Measurements from ENCODE around the gene KPNA1. TPM values are rescaled to one million over a fixed set of nuclear protein-coding genes. Genes with fewer than 3 reads are reported as not detected.

KPNA1 gene
- total RNA-seq, 1 donor from 2014 or later = 58.8 TPM

DNA sequence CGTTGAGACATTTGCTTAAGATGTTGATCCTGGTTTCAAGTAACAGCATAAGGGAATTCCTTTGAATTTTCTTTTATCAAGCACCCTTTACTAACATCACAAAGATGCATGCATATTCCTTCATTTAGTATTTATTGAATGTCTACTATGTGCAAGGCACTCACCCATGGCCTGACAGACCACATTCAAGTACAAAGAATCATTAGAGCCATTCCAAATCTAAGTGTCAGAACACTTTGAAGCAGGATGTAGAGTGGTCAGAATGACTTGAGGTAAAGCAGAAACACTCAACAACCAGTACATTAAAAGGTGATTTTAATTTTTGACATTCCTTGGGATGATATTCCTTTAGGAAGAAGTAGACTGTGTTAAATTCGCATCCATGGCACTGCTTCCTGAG, 92.9 kb downstream of the KPNA1 start:
- intact Hi-C loops (cut with micrococcal nuclease) = no loop called here

DNA sequence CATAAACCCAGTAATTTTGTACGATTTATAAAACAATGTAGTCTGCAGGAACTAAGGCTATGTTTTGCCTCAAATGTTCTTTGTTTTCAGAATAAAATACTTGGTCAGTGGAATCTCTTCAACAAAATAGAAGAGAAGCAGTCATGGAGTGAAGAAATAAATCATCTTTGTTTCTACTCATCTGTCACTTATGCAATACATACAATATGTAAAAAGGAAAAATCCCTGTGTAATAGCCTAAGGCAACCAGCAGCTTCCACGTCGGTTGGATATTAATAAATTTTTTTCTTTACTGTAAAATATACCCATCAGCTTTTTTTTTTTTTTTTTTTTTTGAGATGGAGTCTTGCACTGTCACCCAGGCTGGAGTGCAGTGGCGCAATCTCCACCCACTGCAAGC, 93.6 kb downstream of the KPNA1 start:
- intact Hi-C loops (cut with micrococcal nuclease) = no loop called here

DNA sequence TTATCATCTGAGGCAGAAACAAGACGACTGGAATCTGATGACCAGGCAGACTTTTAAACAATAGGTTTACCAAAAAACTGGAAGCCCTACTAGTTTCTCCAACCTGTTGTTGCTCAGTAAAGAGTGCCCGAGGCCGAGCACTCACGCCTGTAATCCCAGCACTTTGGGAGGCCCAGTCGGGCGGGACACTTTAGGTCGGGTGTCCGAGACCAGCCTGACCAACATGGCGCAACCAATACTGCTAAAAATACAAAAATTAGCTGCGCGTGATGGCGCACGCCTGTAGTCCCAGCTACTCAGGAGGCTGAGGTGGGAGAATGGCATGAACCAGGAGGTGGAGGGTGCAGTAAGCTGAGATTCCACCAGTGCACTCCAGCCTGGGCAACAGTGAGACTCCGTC, 97.8 kb downstream of the KPNA1 start:
- intact Hi-C loops (cut with micrococcal nuclease) = loop anchor here (1.0 to 2.0 kb wide), 9 partner anchors 34 to 871 kb away; partner anchors contain the start of genes DTX3L, GOLGB1, HCLS1 and KPNA1

DNA sequence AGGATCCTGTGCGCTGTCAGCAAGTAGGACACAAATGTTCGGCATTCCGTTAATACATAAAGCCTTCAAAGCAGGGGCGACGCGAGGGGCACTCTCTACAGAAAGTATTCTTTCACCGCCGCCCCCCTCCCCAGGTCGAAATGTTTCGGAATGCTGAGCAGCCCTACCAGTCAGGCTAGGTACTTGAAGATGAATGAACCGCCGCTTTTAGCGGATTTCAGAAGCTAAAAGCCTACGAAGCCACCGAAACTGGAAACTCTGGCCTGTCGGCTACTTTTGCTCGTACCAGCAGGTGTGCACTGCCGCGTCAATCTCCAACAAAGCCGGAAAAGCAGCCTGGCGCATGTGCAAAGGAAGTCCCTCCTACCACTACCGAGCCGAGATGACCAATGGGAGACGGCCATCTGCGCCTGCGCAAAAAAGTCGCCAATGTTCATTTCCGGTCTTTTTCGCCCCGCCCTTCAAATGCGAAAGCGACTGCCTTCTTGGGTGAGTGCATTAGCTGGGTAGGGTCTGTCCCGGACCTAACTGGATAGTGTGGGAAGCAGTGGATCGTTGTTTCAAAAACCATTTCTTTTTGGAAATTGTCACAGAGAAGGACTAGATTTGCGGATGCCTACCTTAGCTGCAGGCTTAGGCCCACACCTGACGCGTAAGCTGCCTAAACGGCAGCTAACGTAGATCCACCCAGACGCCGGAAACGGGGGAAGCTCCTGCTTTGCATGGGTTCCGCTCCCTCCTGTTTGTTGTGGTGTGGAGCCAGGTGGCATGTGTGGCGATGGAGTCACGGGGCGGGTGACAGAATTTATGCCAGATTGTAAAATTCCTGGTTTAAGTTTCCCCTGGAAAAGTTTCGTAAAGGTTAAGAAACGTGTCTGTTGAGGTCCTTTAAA, 98.7 kb downstream of the KPNA1 start, which contains the start of gene WDR5B:
WDR5B (minus strand) TSS at position 301 of the 893 bp plus-strand sequence. CDS start 534 bp downstream, outside the sequence.
- intact Hi-C loops (cut with micrococcal nuclease) = loop anchor here (1.0 to 2.0 kb wide), 9 partner anchors 33 to 870 kb away; partner anchors contain the start of genes DTX3L, GOLGB1, HCLS1 and KPNA1

DNA sequence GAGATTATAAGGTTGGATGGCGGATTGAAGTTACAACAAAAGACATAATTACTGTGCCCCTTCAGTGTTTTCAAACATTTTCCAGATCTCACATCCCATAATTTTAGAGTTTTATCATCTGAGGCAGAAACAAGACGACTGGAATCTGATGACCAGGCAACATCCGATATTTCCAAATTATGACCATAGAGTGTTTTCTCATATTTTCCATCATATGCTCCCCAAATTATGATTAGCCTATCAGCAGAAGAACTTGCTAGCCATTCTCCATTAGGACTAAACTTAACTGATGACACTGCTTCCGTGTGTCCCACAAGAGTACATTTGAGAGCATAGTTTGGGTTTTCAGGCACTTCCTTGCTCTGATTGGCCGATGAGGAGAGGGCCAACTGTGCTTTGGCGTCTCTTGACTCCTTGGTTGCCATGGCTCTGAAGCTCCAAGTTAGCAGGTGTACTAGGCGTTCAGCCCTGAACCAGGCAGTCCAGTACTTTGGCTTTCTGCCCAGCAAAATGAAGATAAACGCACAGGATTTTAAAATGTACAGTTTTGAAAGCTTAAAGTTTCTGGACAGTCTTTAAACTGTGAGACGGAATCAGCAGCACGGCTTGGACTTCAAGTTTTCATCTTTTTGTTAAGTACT, 99.5 kb downstream of the KPNA1 start:
- intact Hi-C loops (cut with micrococcal nuclease) = no loop called here

DNA sequence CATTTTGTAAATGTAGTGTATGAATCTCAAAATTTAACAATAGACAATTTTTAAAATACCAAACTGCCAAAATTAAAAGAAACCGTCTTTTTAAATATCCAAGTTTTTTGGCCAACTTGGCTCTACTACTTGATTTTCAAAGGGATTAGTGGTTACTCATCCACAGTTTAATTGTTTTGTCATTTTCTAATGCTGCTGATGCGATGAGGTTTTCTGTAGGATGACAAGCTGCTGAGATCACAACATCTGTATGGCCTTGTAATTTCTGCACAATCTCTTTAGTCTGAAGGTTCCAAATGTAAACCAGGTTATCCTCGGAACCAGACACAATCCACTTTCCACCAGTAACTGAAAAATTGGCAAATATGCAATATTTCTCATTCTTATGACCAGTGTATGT, 100.3 kb downstream of the KPNA1 start:
- intact Hi-C loops (cut with micrococcal nuclease) = no loop called here

DNA sequence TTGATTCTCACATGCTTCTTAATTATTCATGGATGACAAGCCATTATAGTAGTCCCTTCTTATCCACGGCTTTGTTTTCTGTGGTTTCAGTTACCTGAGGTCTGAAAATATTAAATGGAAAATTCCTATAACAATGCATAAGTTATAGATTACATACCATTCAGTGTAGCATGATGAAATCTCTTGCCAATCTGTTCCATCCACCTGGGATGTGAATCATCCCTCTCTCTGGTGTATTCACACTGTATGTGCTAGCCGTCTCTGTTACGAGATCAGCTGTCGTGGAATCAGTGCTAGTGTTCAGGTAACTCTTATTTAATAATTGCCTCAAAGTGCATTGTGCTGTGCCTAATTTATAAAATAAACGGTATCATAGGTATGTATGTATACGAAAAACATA, 104.1 kb downstream of the KPNA1 start:
- intact Hi-C loops (cut with micrococcal nuclease) = no loop called here

DNA sequence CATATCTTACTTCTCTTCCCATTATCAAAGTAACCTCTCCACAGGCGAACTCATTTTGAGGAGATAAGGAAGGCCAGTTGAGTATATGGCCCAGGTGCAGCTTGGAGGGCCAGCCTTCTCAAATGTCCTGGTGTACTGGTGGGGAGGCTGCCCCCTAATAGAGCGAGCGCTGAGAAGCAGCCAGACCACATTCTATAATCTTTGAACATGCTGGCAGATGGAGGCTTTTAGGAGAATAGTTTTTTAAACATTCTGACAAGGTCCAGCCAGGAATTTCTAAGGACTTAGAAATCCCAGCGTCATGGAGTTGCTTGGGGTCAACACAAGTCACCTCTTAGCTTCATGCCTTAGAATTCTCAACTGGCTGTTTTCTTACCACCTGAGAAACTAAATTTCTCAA, 104.6 kb downstream of the KPNA1 start:
- intact Hi-C loops (cut with micrococcal nuclease) = no loop called here

DNA sequence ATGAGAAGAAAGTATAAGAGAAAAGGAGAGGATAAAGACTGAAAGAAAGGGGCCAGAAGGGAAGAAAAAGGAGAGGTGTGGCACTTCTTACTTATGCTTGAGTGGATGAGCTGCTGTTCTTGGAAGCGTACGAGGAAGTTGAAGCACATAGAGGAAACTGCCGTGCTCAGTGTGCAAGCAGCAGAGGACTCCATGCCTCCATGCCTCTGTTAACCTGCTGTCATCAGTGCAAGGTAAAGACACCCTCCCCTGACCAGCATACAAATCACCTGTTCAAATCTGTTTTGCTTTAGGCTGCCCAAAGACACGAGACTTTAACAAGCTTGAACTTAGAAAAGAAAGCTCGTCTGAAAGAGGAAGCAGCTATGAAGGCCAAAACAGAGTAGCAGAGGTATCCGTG, 105.3 kb downstream of the KPNA1 start:
- intact Hi-C loops (cut with micrococcal nuclease) = no loop called here

DNA sequence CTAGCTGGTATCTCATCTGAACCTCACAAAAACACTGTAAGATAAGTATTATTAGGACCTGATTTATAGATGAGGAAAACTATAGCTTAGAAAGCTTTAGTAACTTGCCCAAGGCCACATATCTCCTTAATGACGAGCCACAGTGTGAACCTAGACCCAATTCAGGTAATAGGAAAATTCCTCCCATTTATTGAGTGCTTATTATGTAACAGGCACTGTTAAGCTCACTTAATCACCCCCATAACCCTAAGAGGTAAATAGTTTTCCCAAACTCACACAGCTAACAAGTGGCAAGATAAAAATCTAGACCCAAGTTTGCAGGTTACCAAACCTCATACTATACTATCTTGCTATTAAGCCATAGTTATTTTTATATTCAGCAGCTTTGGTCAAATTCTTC, 106.8 kb downstream of the KPNA1 start:
- intact Hi-C loops (cut with micrococcal nuclease) = no loop called here

DNA sequence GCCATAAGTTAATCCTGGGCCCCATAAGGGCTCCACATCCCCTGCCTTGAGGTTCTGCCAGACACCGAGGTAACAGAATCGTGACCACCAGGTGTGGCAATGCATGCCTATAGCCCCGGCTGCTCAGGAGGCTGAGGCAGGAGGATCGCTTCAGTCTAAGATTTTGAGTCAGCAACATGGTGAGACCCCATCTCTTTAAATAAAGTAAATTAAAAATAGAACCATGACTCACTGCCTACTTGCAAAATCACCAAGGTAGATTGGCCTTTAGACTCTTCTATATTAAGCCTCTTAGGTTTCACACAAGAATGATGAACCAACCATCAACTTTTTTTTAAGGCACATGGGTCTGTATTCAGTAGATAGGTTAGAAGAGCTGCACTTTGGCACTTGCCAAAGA, 108.5 kb downstream of the KPNA1 start:
- intact Hi-C loops (cut with micrococcal nuclease) = no loop called here

DNA sequence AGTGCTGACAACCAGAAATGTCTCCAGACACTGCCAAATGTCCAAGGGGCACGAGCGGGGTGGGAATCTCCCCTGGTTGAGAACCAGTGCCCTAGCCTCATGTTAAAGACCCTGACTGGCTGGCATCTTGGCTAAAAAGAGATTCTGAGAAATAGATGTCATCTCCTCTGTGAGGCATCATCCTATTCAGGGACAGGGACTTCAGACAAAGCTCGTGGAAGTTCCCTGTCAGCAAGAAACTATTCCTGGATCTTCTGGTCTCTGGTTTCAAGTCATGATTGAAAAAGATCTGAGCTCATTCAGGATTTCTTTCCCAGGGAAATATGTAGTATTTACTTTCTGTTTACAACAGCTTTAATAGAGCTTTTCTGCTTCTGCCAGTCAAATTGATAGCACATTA, 109.7 kb downstream of the KPNA1 start:
- intact Hi-C loops (cut with micrococcal nuclease) = no loop called here

DNA sequence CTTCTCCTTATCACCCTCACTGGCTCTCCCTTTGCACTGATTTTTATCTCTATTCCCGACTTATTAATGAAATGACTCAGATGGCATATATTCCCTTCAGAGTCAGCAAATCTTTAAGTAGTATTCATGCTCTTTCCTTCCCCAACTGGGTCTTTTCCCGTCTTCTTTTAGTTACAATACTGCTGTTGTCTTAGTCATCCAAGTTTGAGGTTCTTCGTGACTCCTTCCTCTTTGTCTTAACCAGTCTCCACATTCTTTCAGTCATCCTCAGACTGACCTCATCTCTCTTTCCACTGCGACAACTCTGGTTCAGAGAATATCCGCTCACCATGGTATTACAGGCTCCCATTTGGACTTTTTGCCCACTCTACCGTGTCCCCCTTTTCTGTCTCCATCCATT, 111.2 kb downstream of the KPNA1 start:
- intact Hi-C loops (cut with micrococcal nuclease) = no loop called here

DNA sequence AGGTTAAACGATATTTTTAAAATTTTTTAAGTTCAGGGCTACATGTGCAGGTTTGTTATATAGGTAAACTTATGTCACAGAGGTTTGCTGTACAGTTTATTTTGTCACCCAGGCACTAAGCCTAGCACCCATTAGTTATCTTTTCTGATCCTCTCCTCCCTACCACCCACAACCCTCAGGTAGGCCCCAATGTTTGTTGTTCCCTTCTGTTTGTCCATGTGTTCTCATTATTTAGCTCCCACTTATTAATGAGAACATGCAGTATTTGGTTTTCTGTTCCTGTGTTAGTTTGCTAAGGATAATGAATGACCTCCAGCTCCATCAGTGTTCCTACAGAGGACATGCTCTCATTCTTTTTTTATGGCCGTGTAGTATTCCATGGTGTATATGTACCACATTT, 115.8 kb downstream of the KPNA1 start:
- intact Hi-C loops (cut with micrococcal nuclease) = loop anchor here (10.0 kb wide), 1 partner anchor 626 kb away; the partner anchor contains the start of gene SEMA5B

DNA sequence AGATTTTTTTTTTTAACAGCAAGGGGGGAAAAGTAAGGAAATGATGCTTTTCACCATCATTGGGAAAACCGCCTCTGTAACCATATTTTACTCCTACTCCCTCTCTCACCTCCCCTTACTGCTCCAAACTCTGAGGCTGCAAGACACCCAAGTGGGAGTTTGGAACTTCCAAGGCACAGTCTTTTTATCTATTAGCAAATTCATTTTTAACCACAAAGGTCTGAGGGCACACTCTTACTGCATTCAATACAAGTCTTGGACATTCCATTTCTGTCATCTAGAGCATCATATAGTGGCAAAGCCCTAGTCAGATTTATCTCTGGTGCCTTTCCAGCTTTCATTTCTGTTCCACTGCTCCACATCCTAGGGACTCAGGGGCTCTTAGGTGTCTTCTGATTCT, 117.5 kb downstream of the KPNA1 start:
- intact Hi-C loops (cut with micrococcal nuclease) = loop anchor here (10.0 kb wide), 1 partner anchor 628 kb away; the partner anchor contains the start of gene SEMA5B

DNA sequence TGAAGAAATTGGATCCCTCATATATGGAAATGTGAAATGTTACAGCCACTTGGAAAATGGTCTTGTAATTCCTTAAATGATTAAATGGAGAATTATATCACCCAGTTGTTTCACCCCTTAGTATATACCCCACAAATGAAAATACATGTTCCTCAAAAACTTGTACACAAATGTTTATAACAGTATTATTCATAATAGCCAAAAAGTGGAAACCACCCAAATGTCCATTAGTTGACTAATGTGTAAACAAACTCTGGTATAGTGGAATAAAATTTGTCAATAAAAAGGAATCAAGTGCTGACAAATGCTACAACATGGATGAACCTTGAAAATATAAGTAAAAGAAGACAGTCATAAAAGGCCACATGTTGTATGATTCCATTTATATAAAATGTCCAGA, 118.2 kb downstream of the KPNA1 start:
- intact Hi-C loops (cut with micrococcal nuclease) = loop anchor here (10.0 kb wide), 1 partner anchor 628 kb away; the partner anchor contains the start of gene SEMA5B

DNA sequence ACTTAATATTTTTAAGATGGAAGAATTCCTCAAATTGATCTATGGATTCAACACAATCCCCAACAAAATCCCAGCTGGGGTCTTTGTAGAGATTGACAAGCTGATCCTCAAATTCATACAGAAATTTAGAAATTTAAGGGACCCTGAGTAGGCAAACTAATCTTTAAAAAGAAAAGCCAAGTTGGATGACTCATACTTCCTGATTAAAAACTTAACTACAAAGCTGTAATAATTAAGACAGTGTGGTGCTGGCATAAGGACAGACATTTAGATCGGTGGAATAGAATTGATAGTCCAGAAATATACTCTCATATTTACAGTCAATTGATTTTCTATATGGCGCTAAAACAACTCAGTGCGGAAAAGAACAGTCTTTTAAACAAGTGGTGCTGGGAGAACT, 119.2 kb downstream of the KPNA1 start:
- intact Hi-C loops (cut with micrococcal nuclease) = loop anchor here (10.0 kb wide), 1 partner anchor 629 kb away; the partner anchor contains the start of gene SEMA5B

DNA sequence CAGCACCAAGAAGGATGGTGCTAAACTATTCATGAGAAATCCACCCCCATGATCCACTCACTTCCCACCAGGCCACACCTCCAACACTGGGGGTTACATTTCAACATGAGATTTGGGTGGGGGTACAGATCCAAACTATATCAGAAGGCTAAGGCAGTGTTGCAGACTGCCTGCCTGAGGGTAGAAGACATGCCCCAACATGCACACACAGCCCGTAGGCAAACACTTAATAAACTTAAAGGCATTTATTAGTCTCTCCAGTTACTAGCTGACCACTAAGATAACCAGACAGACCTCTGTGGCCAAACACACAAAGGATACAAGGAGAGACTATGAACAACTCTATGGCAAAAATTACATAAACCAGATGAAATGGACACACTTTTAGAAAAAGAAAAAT, 120.6 kb downstream of the KPNA1 start:
- intact Hi-C loops (cut with micrococcal nuclease) = loop anchor here (10.0 kb wide), 1 partner anchor 631 kb away; the partner anchor contains the start of gene SEMA5B

DNA sequence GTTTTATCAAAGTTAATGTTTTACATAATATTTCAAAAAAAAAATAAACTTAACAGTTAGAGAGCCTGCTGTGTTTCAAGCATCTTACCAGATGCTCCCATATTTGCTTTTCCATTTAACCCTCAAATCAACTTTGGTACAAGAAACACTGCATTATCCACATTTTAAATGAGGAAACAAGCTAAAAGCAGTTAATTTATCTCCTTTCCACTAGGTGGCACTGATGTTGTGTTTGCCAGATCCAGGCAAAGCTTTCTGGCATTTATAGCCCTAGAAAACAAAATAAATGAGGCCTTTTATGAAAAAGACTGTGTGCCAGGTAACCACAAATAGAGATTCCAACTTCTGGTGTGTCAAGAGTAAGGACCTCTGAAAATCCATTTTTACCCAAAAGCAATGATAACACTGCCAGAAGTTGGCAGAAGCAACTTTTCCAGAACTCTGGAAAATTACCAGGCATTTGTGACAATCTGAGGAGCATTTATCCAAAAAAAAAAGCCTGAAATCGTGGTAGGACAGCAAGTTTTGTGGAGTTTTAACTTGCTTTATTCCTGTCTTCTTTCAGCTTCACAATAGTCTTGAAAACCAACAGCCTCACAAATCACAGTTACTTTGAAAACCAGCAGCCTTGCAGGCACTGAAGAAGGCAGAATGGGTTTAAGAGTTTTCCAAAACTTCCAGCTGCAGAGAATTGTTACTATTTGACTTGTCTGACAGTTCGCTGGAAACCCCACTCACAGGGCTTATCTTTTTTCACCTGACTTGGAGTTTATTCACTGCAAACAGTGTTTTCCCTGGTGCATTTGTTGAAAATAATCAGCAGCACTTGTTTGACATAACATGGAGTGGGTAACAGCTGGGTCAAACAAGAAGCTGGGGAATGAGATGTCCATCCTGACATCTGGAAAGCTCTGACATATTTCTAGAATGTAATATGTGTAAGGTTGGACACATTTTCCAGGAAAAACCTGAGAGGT, 121.6 kb downstream of the KPNA1 start:
- intact Hi-C loops (cut with micrococcal nuclease) = loop anchor here (1.0 to 10.0 kb wide), 2 partner anchors 286 to 632 kb away; partner anchors contain the start of gene SEMA5B

DNA sequence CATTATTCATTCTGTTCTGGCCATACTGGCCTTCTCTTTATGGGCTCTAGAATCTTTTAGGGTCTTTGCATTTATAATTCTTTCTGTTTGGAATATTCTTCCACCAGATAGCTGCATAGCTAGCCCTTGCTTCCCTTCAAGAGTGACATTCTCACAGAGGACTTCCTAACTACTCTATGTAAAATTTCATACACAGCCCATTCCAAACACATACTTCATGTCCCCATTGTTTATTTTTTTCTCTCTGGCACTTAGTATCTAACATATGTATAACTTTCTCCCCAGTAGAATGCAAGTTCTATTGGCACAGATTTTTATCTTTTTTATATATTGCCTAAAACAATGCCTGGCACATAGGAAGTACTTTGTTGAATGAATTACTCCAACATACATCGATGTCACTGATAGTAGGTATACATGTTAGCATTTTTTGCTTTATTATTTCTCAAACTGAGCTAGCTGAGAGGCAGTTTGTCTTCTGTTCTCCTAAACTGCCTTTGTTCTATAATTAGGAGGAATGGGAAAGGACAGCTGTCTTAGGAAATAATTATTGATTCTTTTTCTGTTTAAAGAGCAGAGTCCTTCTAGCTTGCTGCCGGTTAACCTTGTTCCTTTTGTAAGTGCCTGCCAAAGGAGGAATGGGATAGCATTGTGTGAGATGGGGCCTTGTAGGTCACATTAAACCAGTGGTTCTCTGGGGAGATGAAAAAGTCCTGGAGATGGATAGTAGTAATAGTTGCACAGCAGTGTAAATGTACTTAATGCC, 122.9 kb downstream of the KPNA1 start:
- intact Hi-C loops (cut with micrococcal nuclease) = loop anchor here (10.0 kb wide), 1 partner anchor 633 kb away; the partner anchor contains the start of gene SEMA5B

Data from T-helper 2 cell treated with Interferon-gamma antibody and Interleukin-4, amounts not matched to agents 100 ng/mL and 5 ng/mL, for 36 hours (primary cell).